Calu3 (cell line): ENCODE measurements around the gene ACTA1. TPM values are rescaled to one million over a fixed set of nuclear protein-coding genes. Genes with fewer than 3 reads are reported as not detected.

Experiments used
- BruUV-seq: library from RNA; stranded (reverse); fragments of 400-500 nt; replicated peaks from 2 replicates; lab custom pipeline; 2021; lab: Mats Ljungman, UMichigan
- CTCF ChIA-PET: fragments of 300-600 bp; sonication (Branson Sonifier 250); formaldehyde crosslinking; loops from one replicate; lab custom pipeline; 2022; ENCODE audit warnings: antibody characterized with exemption; lab: Charles Lee
- DNase-seq: peaks from one replicate; pipeline ENCODE4 v3.0.0; 2022
- H3K27ac Mint-ChIP-seq: one replicate; pipeline ENCODE4 v1.8.0; 2022; ENCODE audit warnings: mixed read lengths; ENCODE audit not compliant: unreplicated experiment
- H3K27me3 Mint-ChIP-seq: one replicate; pipeline ENCODE4 v1.8.0; 2022; ENCODE audit warnings: mixed read lengths; ENCODE audit not compliant: unreplicated experiment
- H3K36me3 Mint-ChIP-seq: one replicate; pipeline ENCODE4 v1.8.0; 2022; ENCODE audit warnings: mild to moderate bottlenecking, moderate library complexity, mixed read lengths; ENCODE audit not compliant: insufficient read depth, unreplicated experiment
- H3K4me1 Mint-ChIP-seq: one replicate; pipeline ENCODE4 v1.8.0; 2022; ENCODE audit warnings: mild to moderate bottlenecking, low read depth, mixed read lengths; ENCODE audit not compliant: unreplicated experiment
- H3K4me3 Mint-ChIP-seq: one replicate; pipeline ENCODE4 v1.8.0; 2022; ENCODE audit warnings: mild to moderate bottlenecking, low read depth, moderate library complexity, mixed read lengths; ENCODE audit not compliant: unreplicated experiment
- H3K9me3 Mint-ChIP-seq: one replicate; pipeline ENCODE4 v1.8.0; 2022; ENCODE audit warnings: low read depth, mixed read lengths; ENCODE audit not compliant: unreplicated experiment
- intact Hi-C: fragments of 100-400 bp; cut with micrococcal nuclease; formaldehyde crosslinking; loops from one replicate; pipeline ENCODE4 v1.10.0; 2022; ENCODE audit not compliant: unreplicated experiment
- total RNA-seq: library from RNA; stranded (reverse); gene quantifications from 2 replicates; pipeline ENCODE4 v1.2.3, GENCODE V29; 2022
- TF ChIP-seq, protein P1 (sequence below): fragments of 200-600 bp; IDR thresholded peaks from one replicate; pipeline ENCODE4 v1.8.0; 2022; ENCODE audit warnings: antibody characterized with exemption; ENCODE audit not compliant: unreplicated experiment

ACTA1 gene
- total RNA-seq, 1 experiment from 2014 or later = 0.45 TPM

DNA sequence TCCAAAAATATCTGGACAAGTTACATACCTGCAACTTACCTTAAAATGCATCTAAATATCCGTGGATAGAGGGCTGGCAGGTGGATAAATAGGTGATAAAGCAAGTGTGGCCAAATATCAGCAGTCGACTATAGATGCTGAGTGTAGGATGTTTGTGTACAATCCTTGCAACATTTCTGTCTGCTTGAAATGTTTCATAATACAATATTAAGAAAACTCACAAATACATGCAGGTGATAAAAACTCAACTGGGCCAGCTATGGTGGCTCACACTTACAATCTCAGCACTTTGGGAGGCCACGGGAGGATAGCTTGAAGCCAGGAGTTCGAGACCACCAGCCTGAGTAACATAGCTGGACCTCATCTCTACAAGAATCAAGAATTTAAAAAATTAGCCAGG lies 41.0 kb downstream of the ACTA1 start:
- intact Hi-C loops = no loop called here
- peaks cover 10% of the 10 kb centered on the region for H3K4me1 Mint-ChIP-seq
- no TSS peak for BruUV-seq
- TF ChIP-seq, protein P1, sequence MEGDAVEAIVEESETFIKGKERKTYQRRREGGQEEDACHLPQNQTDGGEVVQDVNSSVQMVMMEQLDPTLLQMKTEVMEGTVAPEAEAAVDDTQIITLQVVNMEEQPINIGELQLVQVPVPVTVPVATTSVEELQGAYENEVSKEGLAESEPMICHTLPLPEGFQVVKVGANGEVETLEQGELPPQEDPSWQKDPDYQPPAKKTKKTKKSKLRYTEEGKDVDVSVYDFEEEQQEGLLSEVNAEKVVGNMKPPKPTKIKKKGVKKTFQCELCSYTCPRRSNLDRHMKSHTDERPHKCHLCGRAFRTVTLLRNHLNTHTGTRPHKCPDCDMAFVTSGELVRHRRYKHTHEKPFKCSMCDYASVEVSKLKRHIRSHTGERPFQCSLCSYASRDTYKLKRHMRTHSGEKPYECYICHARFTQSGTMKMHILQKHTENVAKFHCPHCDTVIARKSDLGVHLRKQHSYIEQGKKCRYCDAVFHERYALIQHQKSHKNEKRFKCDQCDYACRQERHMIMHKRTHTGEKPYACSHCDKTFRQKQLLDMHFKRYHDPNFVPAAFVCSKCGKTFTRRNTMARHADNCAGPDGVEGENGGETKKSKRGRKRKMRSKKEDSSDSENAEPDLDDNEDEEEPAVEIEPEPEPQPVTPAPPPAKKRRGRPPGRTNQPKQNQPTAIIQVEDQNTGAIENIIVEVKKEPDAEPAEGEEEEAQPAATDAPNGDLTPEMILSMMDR = no peak
- CTCF ChIA-PET = no interaction called here
- no peaks in the 10 kb centered on the region for H3K36me3 Mint-ChIP-seq
- peaks cover 3% of the 10 kb centered on the region for H3K9me3 Mint-ChIP-seq
- H3K4me3 Mint-ChIP-seq = no peak overlapping the region
- no peak overlapping the region for H3K27ac Mint-ChIP-seq
- H3K27me3 Mint-ChIP-seq = peaks cover 36% of the 10 kb centered on the region
- DNase-seq = no peak

DNA sequence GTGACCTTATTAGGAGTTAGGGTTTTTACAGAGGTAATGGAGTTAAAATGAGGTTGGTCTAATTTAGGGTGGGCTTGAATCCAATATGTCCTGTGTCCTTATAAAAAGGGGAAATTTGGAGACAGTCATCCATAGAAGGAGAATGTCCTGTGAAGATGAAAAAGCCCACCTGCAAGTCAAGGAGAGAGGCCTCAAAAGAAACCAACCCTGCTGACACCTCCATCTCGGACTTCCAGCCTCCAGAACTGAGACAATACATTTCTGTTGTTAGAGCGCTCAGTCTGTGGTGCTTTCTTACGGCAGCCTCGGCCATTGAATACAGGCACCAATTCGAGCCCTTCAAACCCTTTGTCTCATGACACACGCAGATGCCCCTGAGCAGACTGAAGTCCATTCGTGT lies 43.8 kb downstream of the ACTA1 start:
- TF ChIP-seq, protein P1 = no peak
- DNase-seq = no peak
- Mint-ChIP-seq H3K27me3 (peaks cover 26% of the 10 kb centered on the region), H3K4me3 (no peak overlapping the region), H3K9me3 (peaks cover 3% of the 10 kb centered on the region), H3K36me3 (no peaks in the 10 kb centered on the region), H3K27ac (no peak overlapping the region), H3K4me1 (peaks cover 10% of the 10 kb centered on the region)
- intact Hi-C loops = no loop called here
- CTCF ChIA-PET = no interaction called here
- BruUV-seq = no TSS peak

DNA sequence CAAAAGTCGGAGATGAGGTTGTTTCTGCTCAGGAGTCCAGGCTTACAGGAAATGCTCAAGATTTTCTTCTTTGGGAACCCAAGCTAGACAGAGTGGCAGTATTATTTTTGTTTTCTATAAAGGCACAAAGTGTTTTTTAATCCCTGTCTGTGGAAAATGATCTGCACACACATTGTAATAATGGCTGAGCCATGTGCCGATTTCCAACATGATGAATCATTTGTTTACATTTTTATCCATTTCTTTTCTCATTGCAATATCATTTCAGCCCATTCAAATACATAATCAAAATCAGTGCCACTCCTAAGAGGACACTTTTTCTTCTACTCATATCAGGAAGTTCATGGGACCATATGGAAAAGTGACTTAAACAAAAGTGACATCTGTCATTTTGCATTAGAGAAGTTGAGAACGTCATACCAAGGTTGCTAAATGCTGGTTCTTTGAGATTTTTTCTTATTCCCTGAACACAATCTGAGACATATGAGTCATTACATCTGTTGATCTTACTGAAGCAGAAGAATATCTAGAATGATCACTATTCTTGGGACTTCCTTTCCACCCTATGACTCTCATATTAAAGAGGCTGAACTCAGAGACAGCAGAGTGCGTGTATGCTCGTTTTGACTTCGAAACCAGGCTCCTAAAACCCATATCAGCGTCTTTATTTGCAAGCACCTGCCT lies 44.9 kb downstream of the ACTA1 start:
- Mint-ChIP-seq H3K36me3 (no peaks in the 10 kb centered on the region), H3K27me3 (peaks cover 20% of the 10 kb centered on the region), H3K4me3 (no peak overlapping the region), H3K4me1 (peaks cover 10% of the 10 kb centered on the region), H3K27ac (no peak overlapping the region), H3K9me3 (peaks cover 3% of the 10 kb centered on the region)
- no TSS peak for BruUV-seq
- CTCF ChIA-PET = no interaction called here
- intact Hi-C loops = no loop called here
- TF ChIP-seq, protein P1 = no peak
- no peak for DNase-seq

DNA sequence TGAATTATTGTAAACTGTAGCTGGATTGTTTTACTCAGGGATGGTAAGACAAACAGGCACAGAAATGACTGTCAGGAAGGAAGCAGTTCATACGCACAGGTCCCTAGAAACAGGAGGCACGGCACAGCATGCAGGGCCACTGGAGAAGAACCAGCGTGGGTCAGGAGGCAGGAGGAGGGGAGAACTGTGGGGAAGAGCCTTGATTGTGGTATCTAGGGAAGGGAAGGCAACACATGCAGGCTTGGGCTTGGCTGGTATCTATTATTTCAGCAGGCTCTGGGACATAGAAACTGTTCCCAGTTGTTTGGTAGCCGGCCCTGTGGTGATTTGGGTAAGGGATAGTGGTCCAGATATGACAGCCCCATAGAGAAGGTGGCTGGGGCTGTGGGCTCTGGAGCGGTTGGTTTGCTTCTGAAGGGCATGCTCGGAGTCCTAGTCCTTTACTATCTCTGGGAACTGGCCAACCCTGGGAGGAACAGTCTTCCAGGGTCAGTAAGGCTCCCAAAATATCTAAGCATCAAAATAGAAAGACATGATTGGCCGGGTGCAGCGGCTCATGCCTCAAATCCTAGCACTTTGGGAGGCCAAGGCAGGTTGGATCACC lies 47.9 kb downstream of the ACTA1 start:
- H3K27ac Mint-ChIP-seq = no peak overlapping the region
- H3K9me3 Mint-ChIP-seq = peaks cover 3% of the 10 kb centered on the region
- BruUV-seq = no TSS peak
- H3K4me1 Mint-ChIP-seq = peaks cover 10% of the 10 kb centered on the region
- H3K4me3 Mint-ChIP-seq = no peak overlapping the region
- DNase-seq = no peak
- TF ChIP-seq, protein P1 = no peak
- intact Hi-C loops = no loop called here
- CTCF ChIA-PET = no interaction called here
- no peaks in the 10 kb centered on the region for H3K36me3 Mint-ChIP-seq
- peaks cover 15% of the 10 kb centered on the region for H3K27me3 Mint-ChIP-seq
